HG03196 (cell line): ENCODE measurements around the gene ZBTB3.
"Not testable (repeated sequence)": the region's sequence is repeated elsewhere in the genome, so short reads cannot be mapped to it uniquely, and the experiment has no call there.

Experiments used
- ATAC-seq: cut with Tn5 transposase; IDR thresholded peaks from one replicate; pipeline ENCODE4 v1.9.1; 2021; ENCODE audit not compliant: unreplicated experiment

The ZBTB3 gene

DNA sequence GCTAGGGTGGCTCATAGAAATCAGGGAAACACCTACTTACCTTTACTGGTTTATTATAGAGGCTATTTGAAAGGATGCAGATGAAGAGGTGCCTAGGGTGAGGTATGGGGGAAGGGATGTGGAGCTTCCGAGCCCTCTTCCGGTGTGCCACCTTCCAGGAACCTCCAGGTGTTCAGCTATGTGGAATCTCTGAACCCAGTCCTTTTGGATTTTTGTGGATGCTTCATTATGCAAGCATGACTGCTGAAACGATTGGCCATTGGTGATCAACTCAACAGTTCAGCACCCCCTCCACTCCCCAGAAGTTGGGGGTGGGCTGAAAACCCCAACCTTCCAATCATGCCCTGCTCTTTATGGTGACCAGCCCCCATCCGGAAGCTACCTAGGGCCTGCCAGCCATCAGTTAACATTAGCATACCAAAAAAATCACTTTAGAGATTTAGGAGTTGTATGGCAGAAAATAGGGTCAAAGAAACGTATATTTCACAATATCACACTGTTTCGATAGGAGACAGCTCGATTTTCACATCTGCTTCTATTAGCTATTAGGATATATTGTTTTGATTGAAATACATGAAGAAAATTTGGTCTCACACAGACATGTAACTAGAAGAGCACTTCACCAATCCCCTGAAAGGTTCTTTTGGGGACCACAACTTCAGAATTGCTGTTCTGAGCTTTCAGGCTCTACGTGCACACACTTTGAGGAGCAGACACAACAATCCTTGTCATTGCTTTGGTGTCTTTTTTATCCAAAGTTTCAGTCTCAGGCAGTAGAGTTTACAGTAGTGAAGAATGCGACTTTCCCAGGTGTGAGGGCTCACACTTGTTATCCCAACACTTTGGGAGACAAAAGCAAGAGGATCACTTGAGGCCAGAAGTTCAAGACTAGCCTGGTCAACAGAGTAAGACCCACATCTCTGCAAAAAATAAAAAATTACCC lies 4.2 kb upstream of the ZBTB3 start:
- no peak for ATAC-seq

DNA sequence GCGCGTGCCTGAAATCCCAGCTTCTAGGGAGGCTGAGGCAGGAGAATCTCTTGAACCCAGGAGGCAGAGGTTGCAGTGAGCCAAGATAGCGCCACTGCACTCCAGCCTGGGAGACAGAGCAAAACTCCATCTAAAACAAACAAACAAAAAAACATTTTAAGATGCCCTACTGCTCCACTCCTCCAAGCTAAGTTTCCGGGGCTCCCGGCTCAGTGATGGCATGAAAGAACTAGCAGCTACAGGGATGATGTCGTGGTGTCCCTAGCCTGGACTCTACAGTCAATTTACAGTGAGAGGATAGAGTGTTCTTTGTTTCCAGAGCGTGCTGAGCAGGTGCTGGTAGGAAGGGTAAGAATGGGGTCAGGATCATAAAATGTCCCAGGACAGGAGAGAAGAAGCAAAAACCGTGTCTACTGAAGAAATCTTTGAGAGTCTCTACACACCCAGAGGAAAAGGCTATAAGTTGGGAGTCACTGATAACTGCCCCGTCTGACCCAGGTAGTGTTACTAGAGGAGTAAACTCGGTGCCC lies 1.2 kb upstream of the ZBTB3 start:
- ATAC-seq: no peak

DNA sequence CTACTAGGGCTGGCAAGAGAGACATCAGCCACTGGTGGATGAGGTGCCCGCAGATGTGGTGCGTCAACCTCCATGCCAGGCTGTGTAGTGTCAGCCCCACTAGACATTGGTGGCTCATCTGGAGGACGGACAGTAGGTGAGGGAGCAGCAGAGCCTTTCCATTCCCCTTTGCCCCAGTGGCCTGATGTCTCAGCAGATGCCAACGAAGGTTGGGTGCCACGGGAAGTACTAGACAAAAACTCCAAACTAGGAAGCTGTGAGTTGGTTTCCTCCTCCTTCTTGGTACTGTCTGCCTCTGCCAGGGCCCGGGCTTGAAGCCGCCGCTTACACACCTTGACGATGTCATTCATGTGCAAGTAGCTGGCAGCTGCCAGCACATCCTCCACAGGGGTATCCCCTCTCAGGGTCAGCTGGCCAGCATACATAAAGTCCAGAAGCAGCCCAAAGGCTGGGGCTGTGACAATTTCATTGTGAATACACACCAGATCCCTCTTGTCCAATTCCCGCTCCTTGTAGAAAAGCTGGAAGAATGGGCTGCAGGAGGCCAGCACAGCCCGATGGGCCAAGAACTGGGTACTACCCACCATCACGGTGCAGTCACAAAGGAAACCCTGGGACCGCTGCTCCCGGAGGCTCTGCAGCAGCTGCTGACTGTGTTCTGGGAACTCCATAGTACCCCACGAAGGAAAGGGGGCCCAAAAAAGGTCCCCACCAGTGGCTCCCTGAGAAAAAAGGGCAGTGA lies 795 bp downstream of the ZBTB3 start:
- peak; percentile 1 for ATAC-seq

DNA sequence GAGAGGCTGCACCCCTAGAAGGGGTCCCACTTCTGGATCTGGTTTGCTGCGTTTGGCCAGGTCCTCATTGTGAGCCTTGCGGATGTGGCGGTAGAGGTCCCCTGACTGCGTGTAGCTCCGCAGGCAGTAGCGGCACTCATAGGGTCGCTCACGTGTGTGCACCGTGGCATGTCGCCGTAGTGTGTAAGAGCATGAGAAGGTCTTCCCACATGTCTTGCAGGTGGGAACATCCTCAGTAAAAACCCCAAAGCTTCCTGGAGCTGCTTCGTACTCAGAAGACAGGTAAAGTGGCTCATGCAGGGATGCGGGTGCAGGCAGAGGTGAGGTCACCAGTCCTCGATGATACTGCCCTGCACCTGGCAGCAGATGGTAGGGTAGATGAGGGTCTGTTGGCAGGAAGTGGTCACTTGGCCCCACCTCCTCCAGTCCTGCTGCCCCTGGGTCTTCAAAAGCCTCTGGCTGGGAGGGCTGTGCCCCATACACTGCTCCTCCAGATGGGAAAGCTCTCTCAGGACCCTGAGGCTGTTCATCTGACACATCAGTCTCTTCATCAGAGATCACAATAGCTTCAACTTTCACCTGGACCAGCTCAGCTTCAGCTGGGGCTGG lies 1.7 kb downstream of the ZBTB3 start:
- ATAC-seq: no peak

DNA sequence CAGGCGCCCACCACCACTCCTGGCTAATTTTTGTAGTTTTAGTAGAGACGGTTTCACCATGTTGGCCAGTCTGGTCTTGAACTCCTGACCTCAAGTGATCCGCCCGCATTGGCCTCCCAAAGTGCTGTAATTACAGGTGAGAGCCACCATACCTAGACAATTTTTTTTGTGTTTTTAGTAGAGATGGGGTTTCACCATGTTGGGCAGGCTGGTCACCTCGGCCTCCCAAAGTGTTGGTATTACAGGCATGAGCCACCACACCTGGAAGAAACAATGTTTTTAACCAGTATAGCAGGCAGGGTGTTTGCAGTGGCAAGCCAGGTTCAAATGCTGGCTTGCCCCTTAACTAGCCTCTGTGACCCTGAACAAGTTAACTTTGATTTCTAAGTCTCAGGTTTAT lies 4.0 kb downstream of the ZBTB3 start:
- ATAC-seq: not testable (repeated sequence)

DNA sequence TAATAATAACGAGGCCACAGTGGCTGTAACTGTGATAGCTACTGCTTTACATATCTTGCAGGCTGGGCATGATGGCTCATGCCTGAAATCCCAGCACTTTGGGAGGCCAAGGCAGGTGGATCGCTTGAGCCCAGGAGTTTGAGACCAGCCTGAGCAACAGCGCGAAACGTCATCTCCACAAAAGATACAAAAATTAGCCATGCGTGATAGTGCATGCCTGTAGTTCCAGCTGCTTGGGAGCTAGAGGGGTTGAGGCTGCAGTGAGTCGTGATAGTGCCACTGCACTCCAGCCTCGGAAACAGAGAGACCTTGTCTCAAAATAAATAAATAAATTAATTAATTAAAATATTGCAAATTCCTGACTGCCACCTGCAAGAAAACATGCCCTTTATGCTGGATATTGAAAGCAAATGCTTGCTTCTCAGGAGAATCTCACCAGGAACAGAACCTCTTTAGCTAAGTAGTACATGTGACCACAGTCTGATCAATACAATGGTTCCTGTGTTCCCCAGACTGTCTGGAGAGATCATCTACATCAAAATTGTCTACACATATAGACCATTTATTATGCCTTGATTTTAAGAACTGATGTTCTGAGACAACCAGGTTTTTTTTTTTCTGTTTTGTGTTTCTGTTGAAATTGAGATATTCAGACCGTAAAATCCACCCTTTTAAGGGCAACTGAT lies 6.3 kb downstream of the ZBTB3 start:
- ATAC-seq: no peak

DNA sequence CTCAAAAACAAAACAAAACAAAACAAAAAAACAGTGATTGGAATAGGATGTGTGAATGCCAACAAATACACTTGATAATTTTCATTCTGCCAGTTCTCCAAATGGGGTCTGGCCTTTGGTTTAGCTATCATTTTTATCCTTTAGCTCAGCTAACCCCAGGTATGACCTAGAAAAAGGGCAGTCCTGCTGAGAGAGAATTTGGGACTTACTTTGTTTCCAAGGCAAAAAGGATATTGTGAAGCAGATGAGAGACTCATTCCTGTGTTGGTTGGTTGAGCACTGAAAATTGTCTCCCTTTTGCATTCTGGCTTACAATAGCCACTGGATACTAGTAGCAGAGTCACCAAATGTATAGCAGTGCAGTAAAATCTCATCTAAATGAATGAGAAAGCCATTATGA lies 16.8 kb downstream of the ZBTB3 start:
- ATAC-seq: no peak

DNA sequence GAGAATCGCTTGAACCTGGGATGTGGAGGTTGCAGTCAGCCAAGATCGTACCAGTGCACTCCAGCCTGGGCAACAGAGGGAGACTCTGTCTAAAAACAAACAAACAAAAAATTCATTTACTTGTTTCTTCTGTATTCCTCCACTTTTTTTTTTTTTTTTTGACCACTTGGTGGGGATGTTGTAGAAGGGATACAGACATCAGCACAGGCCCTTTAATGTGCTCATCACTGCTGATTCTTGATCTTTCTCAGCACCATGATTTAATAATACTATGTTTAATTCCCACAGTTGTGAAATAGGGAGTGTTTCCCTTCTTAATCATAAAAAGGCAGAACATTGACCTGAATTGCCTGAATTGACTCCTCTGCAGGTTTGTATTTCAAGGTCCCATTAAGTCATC lies 21.1 kb downstream of the ZBTB3 start:
- no peak for ATAC-seq

DNA sequence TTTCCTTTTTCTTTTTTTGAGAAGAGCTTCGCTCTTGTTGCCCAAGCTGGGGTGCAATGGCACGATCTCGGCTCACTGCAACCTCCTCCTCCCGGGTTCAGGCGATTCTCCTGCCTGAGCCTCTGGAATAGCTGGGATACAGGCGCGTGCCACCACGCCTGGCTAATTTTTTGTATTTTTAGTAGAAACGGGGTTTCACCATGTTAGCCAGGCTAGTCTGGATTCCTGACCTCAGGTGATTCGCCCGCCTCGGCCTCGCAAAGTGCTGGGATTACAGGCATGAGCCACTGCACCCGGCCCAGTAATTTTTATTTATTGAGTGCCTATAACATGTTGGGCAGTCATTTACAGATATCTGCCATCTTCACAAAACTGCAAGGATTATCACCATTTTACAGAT lies 23.9 kb downstream of the ZBTB3 start:
- ATAC-seq: not testable (repeated sequence)

DNA sequence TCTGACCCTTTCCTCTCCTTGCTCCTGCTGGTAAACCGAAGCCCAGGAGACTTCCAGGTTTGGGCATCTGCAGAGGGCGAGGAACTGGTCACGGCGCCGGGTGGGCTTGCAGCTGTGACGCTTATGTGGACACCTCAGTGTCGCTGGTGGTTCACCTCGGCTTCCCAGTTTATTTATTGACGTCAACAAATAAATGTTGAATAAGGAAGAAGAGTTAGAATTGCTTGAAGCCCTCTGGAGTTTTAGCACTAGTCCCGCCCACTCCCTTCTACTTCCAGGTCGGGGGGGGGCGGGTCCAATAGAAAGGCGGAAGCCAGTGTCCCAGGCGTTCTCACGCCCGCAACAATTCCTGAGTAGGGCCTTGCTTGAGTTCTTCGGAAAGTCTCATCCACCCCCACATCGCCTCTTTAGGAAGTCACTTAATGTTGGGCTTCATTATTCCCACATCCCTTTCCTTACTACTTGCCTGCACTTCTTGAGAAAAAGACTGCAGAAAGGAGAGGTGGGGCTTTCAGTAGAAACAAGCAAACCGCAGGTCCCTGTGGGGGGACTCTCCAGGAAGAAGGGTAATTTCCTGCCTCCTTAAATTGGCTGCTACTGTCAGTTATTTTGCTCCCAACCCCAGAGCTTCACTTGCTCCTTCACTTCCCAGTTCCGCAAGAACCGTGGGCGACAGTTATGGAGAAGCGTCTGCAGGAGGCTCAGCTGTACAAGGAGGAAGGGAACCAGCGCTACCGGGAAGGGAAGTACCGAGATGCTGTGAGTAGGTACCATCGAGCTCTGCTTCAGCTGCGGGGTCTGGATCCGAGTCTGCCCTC lies 25.6 kb downstream of the ZBTB3 start, which contains the start of gene TTC9C:
Gene TTC9C (plus strand): TSS at position 316 of the 818 bp plus-strand sequence. CDS start 363 bp downstream, at position 679.
- ATAC-seq: peak; percentile 21

DNA sequence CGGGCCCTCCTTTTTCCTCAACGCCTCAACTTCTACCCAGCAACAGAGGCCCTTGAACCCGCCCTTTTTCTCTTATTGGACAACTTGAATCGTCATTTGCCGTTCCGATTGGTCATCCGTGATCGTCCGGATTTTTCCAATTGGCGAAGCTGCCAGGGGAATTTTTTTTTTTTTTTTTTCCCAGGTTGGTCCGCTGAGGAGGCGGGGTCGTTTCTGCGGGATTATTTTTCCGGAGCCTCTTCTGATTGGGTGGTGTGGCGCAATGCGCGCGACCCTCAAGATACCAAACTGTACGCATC lies 26.1 kb downstream of the ZBTB3 start:
- peak; percentile 43 for ATAC-seq

DNA sequence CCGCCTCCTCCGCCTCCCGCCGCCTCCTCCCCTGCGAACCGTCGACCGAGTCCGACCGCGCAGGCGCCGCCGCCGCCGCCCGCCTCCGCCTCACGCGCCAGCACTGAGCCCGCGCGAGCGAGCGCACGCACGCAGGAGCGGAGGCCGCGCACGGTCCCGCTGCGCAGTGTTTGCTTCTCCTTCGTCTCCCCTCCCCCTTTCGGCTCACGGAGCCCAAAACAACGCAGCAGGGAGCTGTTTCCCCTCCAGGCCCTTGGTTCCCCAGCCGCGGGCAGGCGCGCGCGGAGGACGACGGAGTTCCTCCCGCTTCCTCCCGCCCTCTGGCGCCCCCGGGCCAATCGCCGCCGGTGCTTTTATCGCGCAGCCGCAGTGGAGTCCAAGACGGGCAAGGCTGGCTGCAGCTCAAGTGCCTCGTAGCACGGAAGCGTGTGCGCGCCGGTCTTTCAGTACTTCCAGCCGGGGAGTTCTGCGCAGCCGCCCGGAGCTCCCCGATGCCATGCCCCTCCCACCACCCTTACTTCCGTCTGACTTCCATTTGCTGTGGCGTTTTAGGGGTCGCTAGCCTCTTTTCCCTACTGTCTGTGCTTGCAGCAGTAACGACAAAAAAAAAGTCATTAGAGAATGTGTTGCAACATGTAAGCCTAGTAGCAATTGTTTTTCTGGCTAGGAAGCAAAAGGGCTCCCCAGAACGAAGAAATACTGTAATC lies 26.6 kb downstream of the ZBTB3 start, which contains the start of gene HNRNPUL2:
Gene HNRNPUL2 (minus strand): TSS at position 293 of the 707 bp plus-strand sequence. CDS start 301 bp downstream, outside the sequence.
- ATAC-seq: peak; percentile 67

DNA sequence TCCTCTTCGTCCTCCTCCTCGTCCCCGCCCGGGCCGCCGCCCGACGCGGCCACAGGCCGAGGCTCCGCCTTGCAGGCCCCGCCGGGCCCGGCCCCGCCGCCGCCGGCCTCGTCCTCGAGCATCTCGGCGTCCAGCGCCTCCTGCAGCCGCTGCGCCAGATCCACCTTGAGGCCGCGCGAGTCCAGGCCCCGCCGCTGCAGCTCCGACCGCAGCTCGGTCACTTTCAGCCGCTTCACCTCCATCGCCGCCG lies 27.1 kb downstream of the ZBTB3 start:
- no peak for ATAC-seq

DNA sequence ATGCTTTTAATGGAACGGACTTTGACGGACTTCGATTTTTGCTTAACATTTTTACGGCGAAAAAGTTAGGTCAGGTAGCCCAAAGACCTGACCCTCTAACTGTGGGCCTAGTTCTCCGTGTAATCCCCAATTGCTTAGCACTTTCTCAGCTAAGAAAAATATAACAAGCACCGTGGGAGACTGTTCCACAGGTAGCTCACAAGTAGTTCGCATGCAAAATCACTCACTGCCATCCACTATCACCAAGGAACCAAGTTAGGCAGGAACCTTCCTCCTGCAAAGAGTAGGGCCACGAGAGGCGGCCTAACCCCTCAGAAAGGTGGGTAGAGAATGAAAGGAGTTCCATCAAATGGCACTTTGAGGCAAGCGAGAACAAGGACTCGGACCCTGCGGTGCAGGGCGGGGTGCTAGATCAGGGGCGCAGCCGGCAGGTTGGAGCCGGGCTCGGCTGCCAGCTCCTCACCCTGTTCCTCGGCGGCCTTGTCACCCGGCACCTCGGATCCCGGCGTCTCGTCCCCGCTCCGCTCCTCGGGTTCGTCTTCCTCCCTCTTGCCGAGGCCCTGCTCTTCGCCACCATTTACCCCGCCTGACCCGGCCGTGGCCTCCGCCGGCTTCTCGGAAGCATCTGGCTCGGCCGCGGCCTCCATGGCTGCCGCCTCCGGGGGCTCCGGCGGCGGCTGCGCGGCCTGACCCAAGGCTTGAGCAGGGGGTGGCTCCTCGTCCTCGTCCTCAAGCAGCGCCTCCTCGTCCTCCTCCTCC lies 27.6 kb downstream of the ZBTB3 start:
- ATAC-seq: peak; percentile 8

DNA sequence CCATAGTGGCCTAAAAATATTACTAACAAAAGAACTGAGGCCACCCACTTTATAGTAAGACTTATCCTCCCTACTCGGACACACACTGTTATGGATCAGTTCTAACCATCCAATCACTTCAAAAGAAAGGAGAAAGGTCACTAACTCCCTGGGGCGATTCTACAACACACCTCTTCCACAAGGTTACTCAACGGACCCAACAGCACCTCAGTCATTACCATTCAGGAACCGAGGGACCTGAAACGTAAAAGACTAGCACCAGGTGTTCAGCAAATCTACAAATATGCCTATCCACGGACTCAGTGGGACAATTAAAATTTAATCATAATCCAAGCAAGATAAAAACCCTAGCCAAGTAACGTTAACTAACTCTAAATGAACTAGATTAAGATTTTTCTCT lies 28.3 kb downstream of the ZBTB3 start:
- no peak for ATAC-seq

DNA sequence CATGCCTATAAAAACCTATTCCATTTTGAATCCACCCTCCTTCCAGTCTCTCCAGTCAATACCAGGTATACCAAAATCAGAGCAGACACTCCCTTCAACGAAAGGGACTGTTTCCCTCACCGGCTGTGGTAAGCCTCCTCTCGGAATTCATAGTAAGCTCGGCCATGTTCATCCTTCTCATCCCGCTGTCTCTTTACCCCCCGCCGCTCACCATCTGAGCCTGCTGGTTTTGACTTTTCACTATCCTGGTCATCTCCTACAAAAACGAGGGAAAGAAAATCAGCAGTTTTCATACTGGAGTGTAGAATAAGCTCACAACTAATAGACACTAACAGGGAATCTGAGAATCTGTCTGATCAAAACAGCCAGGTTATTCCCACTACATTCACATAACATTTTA lies 29.8 kb downstream of the ZBTB3 start:
- no peak for ATAC-seq

DNA sequence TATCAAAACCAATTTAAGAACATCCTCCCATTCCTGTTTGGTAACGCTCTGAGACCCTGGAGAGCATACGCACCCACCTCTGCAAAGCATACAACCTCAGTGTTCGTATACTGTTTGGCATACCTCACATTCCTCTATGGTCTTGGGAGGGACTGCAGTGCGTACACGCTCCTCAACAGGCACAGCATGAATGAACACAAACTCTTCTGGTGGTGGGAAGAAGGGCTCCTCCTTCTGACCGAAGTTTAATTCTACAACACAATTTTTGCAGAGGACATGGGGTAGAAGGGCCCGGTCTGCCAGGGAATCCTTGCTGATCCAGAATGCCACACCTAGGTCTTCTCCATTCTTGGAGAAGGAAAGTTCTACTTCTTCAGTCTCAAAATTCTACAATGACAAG lies 32.0 kb downstream of the ZBTB3 start:
- ATAC-seq: no peak

DNA sequence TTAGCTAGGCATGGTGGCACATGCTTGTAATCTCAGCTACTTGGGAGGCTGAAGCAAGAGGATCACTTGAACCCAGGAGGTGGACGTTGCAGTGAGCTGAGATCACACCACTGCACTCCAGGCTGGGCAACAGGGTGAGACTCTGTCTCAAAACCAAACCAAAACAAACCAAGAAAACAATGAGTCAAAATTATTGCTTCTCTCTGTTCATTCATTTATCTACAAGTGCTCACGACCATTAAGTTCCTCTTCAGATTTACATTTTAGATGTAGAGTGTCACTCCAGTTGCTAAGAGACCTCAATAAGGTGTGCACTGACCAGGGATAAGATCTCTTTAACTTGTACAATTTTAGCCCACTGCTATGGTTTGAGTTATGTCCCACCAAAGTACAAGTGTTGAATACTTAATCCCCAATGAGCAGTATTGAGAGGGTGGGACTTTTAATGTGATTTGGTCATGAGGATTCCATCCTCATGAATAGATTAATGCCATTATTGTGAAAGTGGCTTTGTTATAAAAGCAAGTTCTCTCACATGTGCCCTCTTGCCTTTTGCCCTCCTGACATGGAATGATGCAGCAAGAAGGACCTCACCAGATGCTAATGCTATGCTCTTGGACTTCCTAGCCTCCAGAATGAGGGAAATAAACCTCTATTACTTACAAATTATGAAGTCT lies 34.5 kb downstream of the ZBTB3 start:
- no peak for ATAC-seq
